NCI-H2227 (cell line): ENCODE results near the gene HAT1.
"Not testable (repeated sequence)": the region's sequence is repeated elsewhere in the genome, so short reads cannot be mapped to it uniquely, and the experiment has no call there.

Source experiments
- DNase-seq: peaks from one replicate; lab custom pipeline; 2025; ENCODE audit not compliant: unreplicated experiment; lab: John Stamatoyannopoulos, UW

The HAT1 gene

GRCh38 chr2:171968509-171968908, 46.2 kb downstream of the HAT1 start:
- DNase-seq: no peak

GRCh38 chr2:171972329-171972982, 50.2 kb downstream of the HAT1 start:
- no peak for DNase-seq

DNA sequence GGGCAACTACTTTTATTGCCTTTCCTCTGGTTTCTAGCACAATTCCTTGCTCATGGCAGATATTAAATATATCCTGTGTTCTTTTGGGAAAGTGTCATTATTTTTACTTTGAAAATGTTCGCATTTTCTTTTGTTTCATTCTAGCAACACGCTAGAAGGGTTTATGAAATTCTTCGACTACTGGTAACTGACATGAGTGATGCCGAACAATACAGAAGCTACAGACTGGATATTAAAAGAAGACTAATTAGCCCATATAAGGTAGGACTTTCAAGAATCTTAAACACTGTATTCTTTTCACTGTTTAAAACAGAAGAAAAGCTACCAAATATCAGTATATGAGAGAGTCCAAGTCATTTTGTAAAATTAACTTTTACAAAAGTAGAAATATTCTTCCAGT, 56.8 kb downstream of the HAT1 start:
- no peak for DNase-seq

DNA sequence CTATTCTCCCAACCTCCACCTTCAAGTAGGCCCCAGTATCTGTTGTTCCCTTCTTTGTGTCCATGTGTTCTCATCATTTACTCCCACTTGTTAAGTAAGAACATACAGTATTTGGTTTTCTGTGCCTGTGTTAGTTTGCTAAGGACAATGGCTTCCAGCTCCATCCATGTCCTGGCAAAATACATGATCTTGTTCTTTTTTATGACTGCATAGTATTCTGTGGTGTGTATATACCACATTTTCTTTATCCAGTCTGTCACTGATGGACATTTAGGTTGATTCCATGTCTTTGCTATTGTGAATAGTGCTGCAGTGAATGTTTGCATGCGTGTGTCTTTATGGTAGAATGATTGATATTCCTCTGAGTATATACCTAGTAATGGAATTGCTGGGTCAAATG, 61.7 kb downstream of the HAT1 start:
- not testable (repeated sequence) for DNase-seq

GRCh38 chr2:171985076-171985475, 62.8 kb downstream of the HAT1 start:
- no peak for DNase-seq

GRCh38 chr2:171986778-171987177, 64.5 kb downstream of the HAT1 start:
- DNase-seq: no peak

- no peak for DNase-seq
Observed at GRCh38 chr2:171991027-171991426, 68.8 kb downstream of the HAT1 start.

DNA sequence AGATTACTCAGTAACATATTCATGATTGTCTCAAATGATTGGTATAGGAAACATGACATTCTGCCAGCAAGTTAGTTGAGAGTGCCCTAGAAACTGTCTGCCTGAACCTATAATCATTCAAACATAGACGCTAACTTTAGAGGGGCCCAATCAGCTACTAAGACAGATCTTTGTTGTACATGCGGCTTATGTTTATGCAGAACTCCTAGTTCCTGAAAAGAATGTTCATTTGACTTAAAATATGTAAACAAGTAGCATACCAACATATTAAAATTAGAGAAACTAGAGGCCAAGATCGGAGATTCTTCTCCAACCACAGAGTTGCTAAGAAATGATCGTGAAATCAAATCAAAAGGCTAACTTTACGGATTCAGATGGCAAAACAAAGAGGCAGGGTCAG, 73.3 kb downstream of the HAT1 start:
- no peak for DNase-seq

GRCh38 chr2:171996021-171996420, 73.8 kb downstream of the HAT1 start:
- DNase-seq: no peak

GRCh38 chr2:171997031-171997430, 74.8 kb downstream of the HAT1 start:
- not testable (repeated sequence) for DNase-seq

DNA sequence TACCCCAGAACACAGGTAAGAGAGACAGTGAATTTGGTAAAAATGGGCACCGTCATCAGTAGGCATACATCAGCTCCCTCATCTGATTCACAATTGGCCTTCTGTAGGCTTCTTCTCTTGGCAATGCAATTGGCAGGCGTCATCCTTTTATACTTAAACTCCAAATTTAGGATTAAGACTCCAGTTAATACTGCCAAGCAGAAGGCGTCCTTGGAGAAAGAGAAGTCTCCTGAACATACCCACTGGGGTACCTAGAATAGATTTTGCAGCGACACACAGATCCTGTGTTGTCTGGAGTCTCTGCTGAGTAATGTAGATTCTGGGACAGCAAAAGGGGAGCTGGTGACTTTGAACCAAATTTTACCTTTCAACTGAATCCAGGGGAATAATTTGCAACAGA, 76.9 kb downstream of the HAT1 start:
- no peak for DNase-seq

DNA sequence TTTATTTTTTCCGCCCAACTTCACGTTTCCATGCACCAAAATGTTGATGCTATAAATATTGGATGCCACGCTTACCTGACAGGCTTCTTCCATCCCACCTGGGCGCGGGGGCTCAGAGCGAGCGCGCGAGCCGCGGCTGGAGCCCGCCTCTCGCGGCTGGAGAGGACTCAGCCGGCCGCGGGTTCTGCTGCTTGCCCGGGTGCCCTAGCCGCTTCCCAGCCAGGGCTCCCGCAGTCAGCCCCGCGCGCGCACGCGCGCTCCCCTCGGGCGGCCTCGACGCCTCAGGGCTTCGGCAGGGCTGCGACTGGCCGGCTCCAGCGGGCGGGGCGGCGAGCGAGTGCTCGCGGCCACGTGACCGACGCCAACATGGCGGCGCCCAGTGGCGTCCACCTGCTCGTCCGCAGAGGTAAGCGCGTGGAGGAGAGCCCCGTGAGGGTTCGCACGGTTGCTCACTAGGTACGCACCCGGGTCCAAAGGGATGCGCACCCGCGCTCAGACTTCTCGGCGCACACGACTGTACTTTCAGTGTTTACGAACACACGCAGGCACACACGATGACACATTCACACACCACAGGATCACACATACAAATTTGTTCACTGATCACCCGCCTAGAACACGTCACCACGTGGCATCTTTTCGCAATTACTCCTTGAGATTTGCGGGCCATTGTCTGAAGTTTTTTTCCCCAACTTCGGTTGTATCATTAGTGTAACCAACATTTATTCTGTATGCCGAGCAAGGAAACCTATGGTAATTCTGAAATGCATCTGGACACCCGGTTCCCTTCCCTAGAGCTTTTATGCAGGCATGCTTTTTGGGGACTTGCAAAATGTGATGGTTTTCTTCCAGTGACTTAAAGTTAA, 77.6 kb downstream of the HAT1 start, which contains the start of gene METAP1D:
TSS of gene METAP1D (plus strand) at position 350 of the 866 bp plus-strand sequence. CDS start at position 367, 17 bp downstream.
- DNase-seq: peak; percentile 99

DNA sequence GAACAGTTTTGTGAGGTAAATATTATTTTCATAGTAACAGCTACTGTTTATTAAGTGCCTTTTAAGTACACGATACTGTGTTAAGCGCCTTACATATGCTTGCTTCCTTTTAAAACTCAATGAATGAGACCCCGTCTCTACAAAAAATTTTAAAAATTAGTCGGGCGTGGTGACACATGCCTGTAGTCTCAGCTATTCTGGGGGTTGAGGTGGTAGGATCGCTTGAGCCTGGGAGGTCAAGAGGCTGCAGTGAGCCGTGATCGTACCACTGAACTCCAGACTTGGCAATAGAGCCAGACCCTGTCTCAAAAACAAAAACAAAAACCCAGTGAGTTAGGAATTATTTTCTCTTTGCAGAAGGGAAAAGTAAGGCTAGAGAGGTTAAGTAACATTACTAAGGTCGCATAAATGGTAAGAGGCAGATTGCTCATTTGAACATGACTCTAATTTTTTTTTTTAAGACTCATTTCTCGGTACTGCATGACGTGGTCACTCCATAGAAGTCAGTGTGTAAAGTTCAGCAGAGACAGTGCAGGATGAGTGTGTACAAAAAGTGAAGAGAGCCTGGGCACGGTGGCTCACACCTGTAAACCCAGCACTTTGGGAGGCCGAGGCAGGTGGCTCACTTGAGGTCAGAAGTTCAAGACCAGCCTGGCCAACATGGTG, 78.6 kb downstream of the HAT1 start:
- DNase-seq: no peak

- no peak for DNase-seq
Observed at GRCh38 chr2:172007372-172007771, 85.1 kb downstream of the HAT1 start.

DNA sequence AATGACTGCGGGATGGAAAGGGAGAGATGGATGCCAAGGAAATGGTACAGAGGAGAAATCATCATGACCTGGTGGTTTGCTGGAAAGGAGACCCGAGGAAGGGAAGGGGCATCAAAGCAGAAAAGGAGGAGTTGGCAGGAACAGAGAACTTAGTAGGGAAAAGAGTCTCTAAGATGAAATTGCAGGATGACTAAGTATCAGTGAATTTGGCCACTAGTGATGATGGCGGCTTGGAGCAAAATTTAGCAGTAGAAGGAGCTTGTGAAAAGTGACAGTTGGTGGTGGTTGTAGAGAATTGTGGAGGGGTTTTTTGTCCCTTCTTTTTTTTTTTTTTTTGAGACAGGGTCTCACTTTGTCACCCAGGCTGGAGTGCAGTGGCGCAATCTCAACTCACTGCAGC, 87.6 kb downstream of the HAT1 start:
- no peak for DNase-seq

DNA sequence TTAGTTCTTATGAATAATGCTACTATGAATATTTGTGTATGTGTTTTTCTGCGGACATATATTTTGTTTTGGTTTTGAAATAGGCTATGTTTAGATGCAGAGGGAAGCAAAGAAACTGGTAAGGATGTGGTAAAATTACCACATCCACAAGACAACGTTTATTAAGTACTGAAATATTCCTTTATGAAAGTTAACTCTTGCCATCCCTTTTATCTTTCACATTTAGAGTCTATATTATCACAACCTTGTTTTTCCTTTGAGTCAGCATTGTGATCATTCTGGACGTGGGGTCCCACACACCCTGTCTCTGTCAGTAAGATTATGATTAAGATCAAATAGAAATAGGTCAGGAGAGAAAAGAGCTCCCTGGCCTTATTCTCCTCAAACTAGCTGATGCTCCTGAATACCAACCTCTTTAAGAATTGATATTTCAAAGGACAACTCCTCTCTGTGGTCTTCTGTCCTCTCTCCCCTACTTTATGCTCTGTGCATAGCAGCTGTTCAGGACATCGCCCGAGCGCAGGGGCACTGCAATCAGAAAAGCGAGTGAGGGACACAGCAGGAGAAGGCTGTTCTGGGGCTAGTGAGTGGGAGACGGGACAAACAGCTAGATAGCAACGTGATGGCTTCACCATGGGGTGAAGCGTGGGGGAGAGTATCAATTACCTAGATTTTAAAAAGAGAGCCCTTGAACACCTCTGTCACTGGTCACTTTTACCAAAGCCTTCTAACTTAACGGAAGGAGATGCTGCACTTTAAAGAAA, 89.7 kb downstream of the HAT1 start:
- no peak for DNase-seq

GRCh38 chr2:172012677-172013391, 90.6 kb downstream of the HAT1 start:
- DNase-seq: no peak

DNA sequence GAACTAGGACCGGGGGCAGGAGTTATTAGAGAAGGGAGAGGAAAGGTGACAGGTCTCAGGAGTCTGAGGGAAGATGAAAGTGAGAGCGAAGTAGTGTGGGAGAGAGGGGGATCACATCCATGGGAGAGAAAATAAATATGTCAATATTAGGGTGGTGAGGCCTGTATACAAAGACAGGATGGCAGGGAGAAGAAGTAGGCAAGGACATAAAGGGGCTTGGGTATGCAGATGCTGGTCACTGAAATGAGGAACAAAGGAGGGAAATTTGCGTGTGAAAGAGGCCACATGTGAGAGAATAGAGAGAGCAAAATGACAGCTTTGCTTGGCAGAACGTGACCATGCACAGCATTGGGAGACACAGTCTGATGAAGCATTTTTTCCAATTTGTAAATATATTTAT, 91.1 kb downstream of the HAT1 start:
- DNase-seq: no peak

DNA sequence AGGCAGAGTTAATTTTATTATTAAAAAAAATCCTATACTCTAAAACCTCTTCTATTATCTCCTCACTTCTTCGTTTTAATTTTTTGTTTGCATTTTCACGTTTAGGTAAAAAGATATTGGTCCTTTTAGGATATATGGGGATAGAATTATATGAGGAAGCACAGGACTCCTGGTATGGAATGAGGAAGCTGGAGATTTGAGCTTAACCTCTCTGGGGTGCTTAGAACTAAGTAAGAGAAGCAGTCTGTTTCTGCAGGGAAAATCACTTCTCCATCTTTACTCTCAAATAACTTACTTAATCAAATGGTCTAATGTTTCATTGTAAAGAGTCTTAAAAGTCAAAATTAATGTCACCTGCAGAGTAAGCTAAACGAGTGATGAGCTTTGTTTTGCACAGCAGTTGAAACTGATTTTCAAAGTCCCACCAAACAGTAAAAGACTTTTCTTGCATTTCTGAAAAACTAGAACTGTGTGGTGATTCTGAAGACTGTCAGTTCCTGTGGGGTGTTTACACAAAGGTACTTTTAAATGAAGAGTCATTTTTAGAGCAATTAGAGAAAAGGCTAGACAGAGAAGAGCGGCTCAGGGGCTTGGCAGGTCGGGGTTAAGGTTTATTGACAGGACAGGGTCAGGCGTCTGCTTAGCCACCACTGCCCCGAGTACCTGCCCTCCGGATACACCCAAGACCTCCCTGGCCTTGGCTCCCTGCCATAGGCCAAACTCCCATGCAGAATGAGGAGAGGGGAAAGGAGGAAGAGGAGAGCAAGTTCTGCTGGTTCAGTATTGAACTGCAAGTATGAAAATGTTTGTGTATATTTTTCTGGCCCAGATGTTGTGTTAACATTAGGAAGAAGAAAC, 99.0 kb downstream of the HAT1 start:
- DNase-seq: no peak

DNA sequence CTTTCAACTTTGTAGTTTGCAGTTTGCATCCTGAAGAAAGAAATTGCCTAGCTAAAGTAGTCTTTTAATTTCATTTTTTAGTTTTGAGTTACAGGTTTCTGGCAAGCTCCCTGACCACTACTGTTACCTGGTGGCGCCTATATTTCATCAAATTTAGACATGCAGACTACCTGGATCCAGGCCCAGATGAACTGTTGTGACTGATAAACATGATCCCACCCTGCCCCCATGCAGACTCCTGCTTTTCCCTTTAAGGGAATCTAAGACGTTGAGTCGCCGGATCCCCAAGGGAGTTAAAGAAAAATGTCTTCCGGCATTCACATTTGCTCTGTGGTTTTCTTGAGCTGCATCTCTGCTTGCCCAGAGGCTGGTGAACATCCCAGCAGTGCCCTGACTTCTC, 99.7 kb downstream of the HAT1 start:
- DNase-seq: peak; percentile 28
